GM12878 (cell line): ENCODE results near the gene LRRC74B. TPM values are rescaled to one million over a fixed set of nuclear protein-coding genes. Genes with fewer than 3 reads are reported as not detected.
"Not testable (repeated sequence)": the region's sequence is repeated elsewhere in the genome, so short reads cannot be mapped to it uniquely, and the experiment has no call there.

Experiments
- ATAC-seq: fragments of 200-7000 bp; cut with Tn5 transposase; 3 replicates; pipeline ENCODE4 v1.9.1; 2020; ENCODE audit warnings: mild to moderate bottlenecking, moderate library complexity
- BruUV-seq: library from RNA; stranded (reverse); fragments of 400-500 nt; replicated peaks from 2 replicates; lab custom pipeline; 2021; lab: Mats Ljungman, UMichigan
- CTCF ChIA-PET: fragments of 300-600 bp; sonication (Branson Sonifier 250); formaldehyde crosslinking; extraction: SDS; loops from one replicate; lab custom pipeline; 2021; ENCODE audit warnings: inconsistent platforms; lab: Yijun Ruan, JAX
- POLR2A ChIA-PET: fragments of 350-600 bp; formaldehyde crosslinking; extraction: SDS; loops from one replicate; lab custom pipeline; 2021; ENCODE audit warnings: inconsistent platforms; lab: Charles Lee
- RAD21 ChIA-PET: fragments of 300-600 bp; sonication (Branson Sonifier 250); formaldehyde crosslinking; loops from one replicate; lab custom pipeline; 2023; ENCODE audit warnings: antibody characterized with exemption; ENCODE audit not compliant: unreplicated experiment; lab: Charles Lee
- SMC1A ChIA-PET: fragments of 300-600 bp; sonication (Branson Sonifier 250); formaldehyde crosslinking; loops from one replicate; lab custom pipeline; 2023; ENCODE audit not compliant: unreplicated experiment, uncharacterized antibody; lab: Charles Lee
- DNase-seq: peaks from one replicate; pipeline ENCODE4 v3.0.0-alpha.2; 2011; ENCODE audit warnings: low read depth, low spot score
- FAIRE-seq: peaks from 3 replicates; lab custom pipeline; 2011; peaks lifted over from hg19 to GRCh38; lab: Jason Lieb, UNC
- H2AFZ ChIP-seq: 2 replicates; pipeline ENCODE4 v1.6.0; 2011; ENCODE audit warnings: low read depth, low read length, control low read depth; ENCODE audit not compliant: control insufficient read depth
- H3K27ac ChIP-seq: 2 replicates; pipeline ENCODE4 v1.5.1; 2011; ENCODE audit warnings: control low read depth; ENCODE audit not compliant: control insufficient read depth, insufficient read depth
- H3K27me3 ChIP-seq, 2 experiments: replicated peaks in 1 of 2; 2 replicates each; pipeline versions ENCODE4 v1.6.0 to v1.6.1; 2011; ENCODE audit warnings: low read length in 1 of 2; ENCODE audit not compliant: control insufficient read depth in 2 of 2, insufficient read depth in 2 of 2
- H3K36me3 ChIP-seq, 2 experiments: 2 replicates each; pipeline ENCODE4 v1.5.1; 2011; ENCODE audit warnings: low read length in 1 of 2; ENCODE audit not compliant: control insufficient read depth in 2 of 2, insufficient read depth in 2 of 2
- H3K4me1 ChIP-seq: 2 replicates; pipeline ENCODE4 v1.6.1; 2011; ENCODE audit warnings: mild to moderate bottlenecking, low read length, moderate library complexity, mixed read lengths; ENCODE audit not compliant: control insufficient read depth, insufficient read depth
- H3K4me2 ChIP-seq: 2 replicates; pipeline ENCODE4 v1.6.0; 2011; ENCODE audit warnings: control low read depth; ENCODE audit not compliant: control insufficient read depth, insufficient read depth
- H3K4me3 ChIP-seq: fragments of 200-600 bp; sonication (generic); 2 replicates; pipeline ENCODE4 v1.5.1; 2016
- H3K79me2 ChIP-seq: 2 replicates; pipeline ENCODE4 v1.6.0; 2011; ENCODE audit warnings: low read length; ENCODE audit not compliant: control insufficient read depth, insufficient read depth
- H3K9ac ChIP-seq: 2 replicates; pipeline ENCODE4 v1.8.0; 2011; ENCODE audit warnings: low read length, control low read depth, mixed read lengths; ENCODE audit not compliant: control insufficient read depth, insufficient read depth
- H3K9me3 ChIP-seq: replicated peaks from 3 replicates; pipeline ENCODE4 v1.5.1; 2011; ENCODE audit warnings: mild to moderate bottlenecking, low read length; ENCODE audit not compliant: control insufficient read depth, insufficient read depth
- H4K20me1 ChIP-seq: 2 replicates; pipeline ENCODE4 v1.6.0; 2011; ENCODE audit not compliant: control insufficient read depth, insufficient read depth
- CUX1 ChIP-seq: IDR thresholded peaks from 2 replicates; pipeline ENCODE4 v1.6.1; 2012; ENCODE audit warnings: improper control_type of control experiment, low read depth, low read length; ENCODE audit not compliant: insufficient replicate concordance
- DPF2 ChIP-seq: fragments of 450-650 bp; IDR thresholded peaks from 2 replicates; pipeline ENCODE4 v1.6.1; 2017; ENCODE audit warnings: mild to moderate bottlenecking
- FOS ChIP-seq: IDR thresholded peaks from 3 replicates; pipeline ENCODE4 v1.6.1; 2011; ENCODE audit warnings: borderline replicate concordance; ENCODE audit not compliant: insufficient read length; ENCODE audit errors: extremely low read depth
- IKZF1 ChIP-seq: fragments of 450-650 bp; conservative IDR thresholded peaks from 2 replicates; pipeline ENCODE4 v1.6.1; 2017; ENCODE audit warnings: antibody characterized with exemption, mild to moderate bottlenecking
- KAT2A ChIP-seq: conservative IDR thresholded peaks from 2 replicates; pipeline ENCODE4 v1.6.1; 2011; ENCODE audit warnings: low read depth, low read length; ENCODE audit not compliant: control insufficient read depth
- KDM1A ChIP-seq: fragments of 200-600 bp; sonication (generic); IDR thresholded peaks from 2 replicates; pipeline ENCODE4 v1.6.1; 2016; ENCODE audit warnings: borderline replicate concordance
- NBN ChIP-seq: fragments of 450-650 bp; IDR thresholded peaks from 2 replicates; pipeline ENCODE4 v1.6.1; 2016
- NFYB ChIP-seq: IDR thresholded peaks from 2 replicates; pipeline ENCODE4 v1.6.1; 2011; ENCODE audit warnings: low read depth, mild to moderate bottlenecking, low read length, improper control_type of control experiment, moderate library complexity; ENCODE audit not compliant: insufficient read depth
- RBBP5 ChIP-seq: fragments of 200-600 bp; sonication (generic); conservative IDR thresholded peaks from 2 replicates; pipeline ENCODE4 v1.6.1; 2016
- SUPT20H ChIP-seq: IDR thresholded peaks from 2 replicates; pipeline ENCODE4 v1.6.1; 2011; ENCODE audit warnings: low read depth, mild to moderate bottlenecking, low read length, moderate library complexity, borderline replicate concordance; ENCODE audit not compliant: control insufficient read depth
- ZNF207 ChIP-seq: fragments of 450-650 bp; IDR thresholded peaks from 2 replicates; pipeline ENCODE4 v1.6.1; 2014; ENCODE audit warnings: antibody characterized with exemption, mild to moderate bottlenecking, borderline replicate concordance
- WGBS: methylation state at CpG from one replicate; pipeline ENCODE4 v1.1.6; 2016; ENCODE audit warnings: low lambda C conversion rate; ENCODE audit not compliant: insufficient replicate concordance, insufficient coverage; ENCODE audit errors: missing lambda C conversion rate; 5-methylcytosine and 5-hydroxymethylcytosine counted together
- in situ Hi-C: fragments of 300-500 bp; cut with MboI; formaldehyde crosslinking; loops from 9 replicates; pipeline ENCODE4 v1.14.3; 2018; ENCODE audit warnings: mixed read lengths
- intact Hi-C: fragments of 100-400 bp; cut with micrococcal nuclease; formaldehyde crosslinking; loops from one replicate; pipeline ENCODE4 v1.14.2; 2022; ENCODE audit not compliant: unreplicated experiment
- polyA plus RNA-seq, 11 experiments: library from polyadenylated mRNA; depleted of rRNA in 4 of 11; unstranded in 6 of 11; stranded (reverse) in 5 of 11; fragments of >200 nt; fragmentation: Nextera tagmentation in 4 of 11; fragmentation: Illumina TruSeq in 1 of 11; extraction: Ambion mirVana in 4 of 11; extraction: Trizol in 1 of 11; gene quantifications; 1 replicate in 1 of 11; 2 replicates in 10 of 11; pipeline versions ENCODE4 v1.2.1 to v1.2.3, GENCODE V29; 2011 to 2016; ENCODE audit warnings: inconsistent platforms in 2 of 11, missing spikeins in 2 of 11, low read depth in 1 of 11
- total RNA-seq, 4 experiments: library from RNA; depleted of rRNA in 3 of 4; stranded (reverse); fragments of >200 nt in 3 of 4; fragmentation: Illumina TruSeq in 1 of 4; extraction: Trizol in 1 of 4; gene quantifications; 2 replicates each; pipeline versions ENCODE4 v1.2.1 to v1.2.3, GENCODE V29; 2013 to 2021

Gene LRRC74B
- total and polyA plus RNA-seq, 10 of the 15 experiments (the other 5 are each of a cell fraction or from before 2014, with no cell fraction given), result not detected

DNA sequence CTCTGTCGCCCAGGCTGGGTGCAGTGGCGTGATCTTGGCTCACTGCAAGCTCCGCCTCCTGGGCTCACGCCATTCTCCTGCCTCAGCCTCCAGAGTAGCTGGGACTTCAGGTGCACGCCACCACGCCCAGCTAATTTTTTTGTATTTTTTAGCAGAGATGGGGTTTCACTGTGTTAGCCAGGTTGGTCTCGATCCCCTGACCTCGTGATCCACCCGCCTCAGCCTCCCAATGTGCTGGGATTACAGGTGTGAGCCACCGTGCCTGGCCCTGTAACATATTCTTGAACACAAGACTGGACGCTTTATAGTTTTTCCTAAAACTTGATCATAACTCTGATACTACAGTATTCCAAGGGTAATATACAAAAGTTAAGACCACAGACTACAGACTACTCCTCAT lies 45.5 kb downstream of the LRRC74B start:
- H3K27me3 ChIP-seq, H3K4me1 ChIP-seq, H3K4me3 ChIP-seq, H3K4me2 ChIP-seq, POLR2A ChIA-PET, RAD21 ChIA-PET, H4K20me1 ChIP-seq, H3K9ac ChIP-seq, H3K79me2 ChIP-seq, BruUV-seq, FAIRE-seq, H3K9me3 ChIP-seq, H2AFZ ChIP-seq, H3K36me3 ChIP-seq, H3K27ac ChIP-seq, ATAC-seq, DNase-seq, intact Hi-C loops: not testable (repeated sequence)
- WGBS, result 63% methylated on average over 9 of the region's 11 CpGs
- in situ Hi-C loops, result loop anchor here (10.0 kb wide), 1 partner anchor 524 kb away; no protein-coding TSS in a partner anchor
- ChIA-PET CTCF (interaction anchor here (1.0 to 1.3 kb wide), 2 partner anchors 8 to 13 kb away, joined by 3 read pairs; no protein-coding TSS in a partner anchor), SMC1A (interaction anchor here (1.5 kb wide), 1 partner anchor 8 kb away, joined by 3 read pairs; no protein-coding TSS in a partner anchor)

DNA sequence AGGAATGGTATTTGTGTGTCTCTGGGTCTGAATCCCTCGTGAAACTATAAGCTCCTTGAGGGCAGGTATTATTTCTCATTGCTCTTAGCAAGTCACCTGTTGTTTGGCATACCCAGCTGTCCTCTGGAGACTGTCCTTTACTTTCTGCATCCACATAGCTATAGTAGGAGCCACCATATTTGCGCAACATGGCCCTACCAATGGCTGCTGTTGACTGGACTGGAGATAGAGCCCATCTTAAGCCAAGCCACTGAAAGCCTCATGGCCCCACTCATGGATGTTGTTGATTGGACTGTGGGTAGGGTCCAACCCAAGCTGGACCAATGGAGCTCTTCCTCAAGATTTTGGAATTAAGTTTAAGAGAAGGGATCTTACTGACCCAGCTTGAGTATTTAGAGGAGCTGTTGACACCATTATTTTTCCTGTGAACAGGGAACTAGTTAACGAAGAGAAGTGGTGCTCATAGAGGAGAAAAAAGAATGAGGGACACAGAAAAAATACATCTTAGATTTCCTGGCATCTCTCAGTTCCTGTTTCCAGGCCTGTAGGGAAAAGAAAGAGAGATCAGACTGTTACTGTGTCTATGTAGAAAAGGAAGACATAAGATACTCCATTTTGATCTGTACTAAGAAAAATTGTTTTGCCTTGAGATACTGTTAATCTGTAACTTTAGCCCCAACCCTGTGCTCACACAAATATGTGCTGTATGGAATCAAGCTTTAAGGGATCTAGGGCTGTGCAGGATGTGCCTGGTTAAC lies 47.2 kb downstream of the LRRC74B start:
- ATAC-seq (no peak), FAIRE-seq (no peak), DNase-seq (no peak)
- ChIA-PET POLR2A (interaction anchor here (0.5 kb wide), 1 partner anchor 121 kb away, joined by 4 read pairs; no protein-coding TSS in a partner anchor), SMC1A (no interaction called here), RAD21 (no interaction called here), CTCF (interaction anchor here (0.5 to 0.7 kb wide), 2 partner anchors 169 to 559 kb away, joined by 4 to 5 read pairs; no protein-coding TSS in a partner anchor)
- no peak overlapping the region for H3K4me2 ChIP-seq
- intact Hi-C loops, result no loop called here
- WGBS, result 38% methylated on average over 3 of the region's 3 CpGs
- no peak overlapping the region for H3K27ac ChIP-seq
- no peaks in the 10 kb centered on the region for H3K27me3 ChIP-seq
- H3K4me3 ChIP-seq, result no peak overlapping the region
- no peaks in the 10 kb centered on the region for H3K79me2 ChIP-seq
- no peaks in the 10 kb centered on the region for H4K20me1 ChIP-seq
- in situ Hi-C loops, result loop anchor here (10.0 kb wide), 1 partner anchor 522 kb away; no protein-coding TSS in a partner anchor
- H3K9me3 ChIP-seq, result no peaks in the 10 kb centered on the region
- no TSS peak for BruUV-seq
- H2AFZ ChIP-seq, result no peak overlapping the region
- H3K4me1 ChIP-seq, result no peaks in the 10 kb centered on the region
- no peaks in the 10 kb centered on the region for H3K36me3 ChIP-seq
- no peak overlapping the region for H3K9ac ChIP-seq
- no peak for TF ChIP-seq DPF2
- no peak for TF ChIP-seq KDM1A
- no peak for TF ChIP-seq SUPT20H
- TF ChIP-seq KAT2A, result no peak
- TF ChIP-seq FOS, result no peak
- no peak for TF ChIP-seq CUX1
- TF ChIP-seq NBN, result no peak
- TF ChIP-seq RBBP5, result no peak
- TF ChIP-seq ZNF207, result no peak
- no peak for TF ChIP-seq IKZF1
- no peak for TF ChIP-seq NFYB
